ENCODE measurements around the gene ASTE1.
"Not testable (repeated sequence)": the region's sequence is repeated elsewhere in the genome, so short reads cannot be mapped to it uniquely, and the experiment has no call there.

- TF ChIP-seq CTCF, POLR2A (IDR thresholded peaks at IDR 0.05): not testable (repeated sequence)
These were observed 15.8 kb upstream of the ASTE1 start for GRCh38 chr3:131042271-131042985.

All from vagina (tissue), 2 donors.